Small intestine (tissue), 7 donors: Measurements from ENCODE around the gene RIOK2. TPM values are rescaled to one million over a fixed set of nuclear protein-coding genes. Genes with fewer than 3 reads are reported as not detected.
"Not testable (repeated sequence)": the region's sequence is repeated elsewhere in the genome, so short reads cannot be mapped to it uniquely, and the experiment has no call there.

Experiments
- DNase-seq, 2 donors: peaks; one replicate each; pipeline versions ENCODE4 v3.0.0 to v3.0.0-alpha.2; 2013
- FAIRE-seq: peaks from 2 replicates; lab custom pipeline; 2012; peaks lifted over from hg19 to GRCh38; lab: Jason Lieb, UNC
- H3K27ac ChIP-seq, 3 donors: one replicate each; pipeline ENCODE4 v1.5.1; 2013; ENCODE audit warnings: low read length in 2 of 3, mild to moderate bottlenecking in 2 of 3, control low read depth in 1 of 3, inconsistent platforms in 1 of 3, low read depth in 1 of 3, moderate library complexity in 1 of 3
- H3K27me3 ChIP-seq, 3 donors: one replicate each; pipeline ENCODE4 v1.6.1; 2013; ENCODE audit warnings: low read length in 3 of 3, inconsistent platforms in 1 of 3; ENCODE audit not compliant: control insufficient read depth in 3 of 3, insufficient read depth in 3 of 3
- H3K36me3 ChIP-seq, 3 donors: one replicate each; pipeline ENCODE4 v1.6.1; 2013; ENCODE audit warnings: low read length in 3 of 3, inconsistent platforms in 1 of 3, low read depth in 1 of 3, mild to moderate bottlenecking in 1 of 3, moderate library complexity in 1 of 3; ENCODE audit not compliant: control insufficient read depth in 3 of 3, insufficient read depth in 2 of 3
- H3K4me1 ChIP-seq, 3 donors: one replicate each; pipeline ENCODE4 v1.6.1; 2013; ENCODE audit warnings: low read length in 2 of 3, inconsistent platforms in 1 of 3, low read depth in 1 of 3, mild to moderate bottlenecking in 1 of 3, moderate library complexity in 1 of 3; ENCODE audit not compliant: control insufficient read depth in 3 of 3, insufficient read depth in 2 of 3
- H3K4me3 ChIP-seq, 3 donors: one replicate each; pipeline ENCODE4 v1.5.1; 2013; ENCODE audit warnings: low read length in 3 of 3, control low read depth in 1 of 3, inconsistent platforms in 1 of 3, low read depth in 1 of 3, mild to moderate bottlenecking in 1 of 3, moderate library complexity in 1 of 3
- H3K9me3 ChIP-seq, 2 donors: one replicate each; pipeline ENCODE4 v1.6.1; 2013; ENCODE audit warnings: low read depth in 1 of 2, low read length in 1 of 2; ENCODE audit not compliant: control insufficient read depth in 2 of 2, insufficient read depth in 1 of 2
- WGBS, 3 donors: extraction: QIAGEN DNeasy Blood & Tissue Kit; methylation state at CpG; one replicate each; pipeline ENCODE4 v1.1.7; 2013; 5-methylcytosine and 5-hydroxymethylcytosine counted together
- polyA plus RNA-seq, 4 donors: library from polyadenylated mRNA; stranded (reverse) in 3 of 4; unstranded in 1 of 4; fragments of 200-250 nt in 3 of 4; fragments of 120-200 nt in 1 of 4; gene quantifications; one replicate each; pipeline versions ENCODE4 v1.2.1 to v1.2.3, GENCODE V29; 2013
- donor health status: healthy with polysubstance abuse.
- donor health status: control.
- donor health status: control.
- donor health status: Bipolar disorder and iron deficiency.
- donor health status: healthy.

RIOK2 gene
- polyA plus RNA-seq, 4 donors: 6.9 to 33.6 (median 13.4) TPM

- peaks cover 0 to 10% (median 0%) of the 10 kb centered on the region in 3 donors for H3K36me3 ChIP-seq
- peak overlapping the region; percentile 74 to 95 (median 95) for H3K27ac ChIP-seq
- H3K9me3 ChIP-seq: no peaks in the 10 kb centered on the region
- DNase-seq (peak in 1 of 2 donors; percentile 44), FAIRE-seq (no peak)
- WGBS, 3 donors: 0 to 1% (median 1%) methylated on average over 12 of the region's 12 CpGs
- peaks cover 0 to 11% (median 6%) of the 10 kb centered on the region in 3 donors for H3K4me1 ChIP-seq
- H3K27me3 ChIP-seq: no peaks in the 10 kb centered on the region
- H3K4me3 ChIP-seq: peak overlapping the region; percentile 69 to 90 (median 87)
Observed at GRCh38 chr5:97182571-97183099, 412 bp downstream of the RIOK2 start.

- peak in 1 of 2 donors; percentile 21 for DNase-seq
- H3K27me3 ChIP-seq: no peaks in the 10 kb centered on the region
- H3K27ac ChIP-seq: no peak overlapping the region
- FAIRE-seq: no peak
- peaks cover 0 to 12% (median 0%) of the 10 kb centered on the region in 3 donors for H3K36me3 ChIP-seq
- H3K4me1 ChIP-seq: peaks cover 0 to 11% (median 6%) of the 10 kb centered on the region in 3 donors
- peak overlapping the region; percentile 69 to 90 (median 87) for H3K4me3 ChIP-seq
- 35 to 68% (median 45%) methylated on average over 4 of the region's 4 CpGs for WGBS, 3 donors
- no peaks in the 10 kb centered on the region for H3K9me3 ChIP-seq
Observed at GRCh38 chr5:97181856-97182545, 1.0 kb downstream of the RIOK2 start.

DNA sequence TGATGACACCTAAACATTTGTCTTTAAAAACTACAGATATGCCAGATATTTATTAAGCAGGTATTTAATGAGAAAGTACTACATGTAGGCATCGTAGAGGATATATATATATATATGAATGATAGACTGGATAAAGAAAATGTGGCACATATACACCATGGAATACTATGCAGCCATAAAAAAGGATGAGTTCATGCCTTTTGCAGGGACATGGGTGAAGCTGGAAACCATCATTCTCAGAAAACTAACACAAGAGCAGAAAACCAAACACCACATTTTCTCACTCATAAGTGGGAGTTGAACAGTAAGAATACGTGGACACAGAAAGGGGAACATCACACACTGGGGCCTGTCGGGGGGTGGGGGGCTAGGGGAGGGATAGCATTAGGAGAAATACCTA, 3.6 kb downstream of the RIOK2 start:
- not testable (repeated sequence) for FAIRE-seq, H3K4me1 ChIP-seq
- WGBS, 3 donors: 74 to 97% (median 76%) methylated on average over 3 of the region's 3 CpGs

DNA sequence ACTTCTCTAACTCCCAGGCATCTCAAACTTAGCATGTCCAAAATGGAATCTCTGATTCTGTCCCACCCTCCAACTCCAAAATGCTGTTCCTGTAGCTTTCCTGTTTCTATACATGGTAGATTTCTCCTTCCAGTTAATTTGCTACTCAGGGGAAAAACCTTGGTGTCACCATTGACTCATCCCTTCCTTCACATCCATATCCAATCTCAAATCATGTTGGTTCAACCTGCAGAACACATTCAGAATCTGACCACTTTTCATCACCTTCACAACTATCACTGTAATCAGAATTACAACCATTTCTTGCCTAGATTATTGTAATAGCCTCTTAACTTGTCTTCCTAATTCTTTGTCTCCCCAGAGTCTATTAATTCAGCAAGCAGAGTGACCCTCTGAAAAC, 10.8 kb downstream of the RIOK2 start:
- FAIRE-seq: no peak
- Histone ChIP-seq H3K27ac (no peak overlapping the region), H3K4me3 (no peak overlapping the region), H3K4me1 (peaks cover 0 to 2% (median 0%) of the 10 kb centered on the region in 3 donors), H3K36me3 (peaks cover 9 to 18% (median 16%) of the 10 kb centered on the region in 3 donors), H3K27me3 (no peaks in the 10 kb centered on the region), H3K9me3 (no peaks in the 10 kb centered on the region)
- no peak for DNase-seq

More for the DNA sequence above, 3.6 kb downstream of the RIOK2 start:
- not testable (repeated sequence) for H3K27me3 ChIP-seq, H3K27ac ChIP-seq, H3K9me3 ChIP-seq, DNase-seq, H3K4me3 ChIP-seq
- H3K36me3 ChIP-seq: peaks cover 6 to 13% (median 8%) of the 10 kb centered on the region in 3 donors

DNA sequence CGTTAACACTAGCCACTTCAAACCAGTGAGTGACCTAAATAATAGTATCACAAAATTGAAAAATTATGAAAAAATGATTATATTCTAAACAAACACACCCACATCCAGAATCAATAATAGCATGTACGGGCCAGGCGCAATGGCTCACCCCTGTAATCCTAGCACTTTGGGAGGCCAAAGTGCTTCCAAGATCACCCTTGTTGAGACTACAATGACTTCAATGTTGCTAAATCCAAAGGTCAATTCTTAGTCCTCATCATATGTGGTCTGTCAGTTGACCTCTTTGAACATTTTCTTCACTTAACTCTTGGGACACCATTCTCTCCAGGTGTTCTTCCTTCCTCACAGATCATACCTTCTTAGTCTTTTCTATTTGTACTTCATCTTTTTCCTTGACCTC, 11.3 kb downstream of the RIOK2 start:
- Histone ChIP-seq H3K27ac (no peak overlapping the region), H3K4me3 (no peak overlapping the region), H3K9me3 (no peaks in the 10 kb centered on the region), H3K4me1 (peaks cover 0 to 2% (median 0%) of the 10 kb centered on the region in 3 donors), H3K36me3 (peaks cover 9 to 23% (median 16%) of the 10 kb centered on the region in 3 donors), H3K27me3 (no peaks in the 10 kb centered on the region)
- 52 to 72% (median 71%) methylated on average over 3 of the region's 3 CpGs for WGBS, 3 donors
- FAIRE-seq (no peak), DNase-seq (peak in 1 of 2 donors; percentile 57)

- no peaks in the 10 kb centered on the region for H3K9me3 ChIP-seq
- DNase-seq: no peak
- H3K27ac ChIP-seq: no peak overlapping the region
- H3K27me3 ChIP-seq: no peaks in the 10 kb centered on the region
- 53 to 73% (median 72%) methylated on average over 6 of the region's 6 CpGs for WGBS, 3 donors
- peaks cover 0 to 12% (median 5%) of the 10 kb centered on the region in 3 donors for H3K4me1 ChIP-seq
- no peak for FAIRE-seq
- H3K36me3 ChIP-seq: peaks cover 6 to 18% (median 14%) of the 10 kb centered on the region in 3 donors
- H3K4me3 ChIP-seq: no peak overlapping the region
Observed at GRCh38 chr5:97167435-97167834, 15.6 kb downstream of the RIOK2 start.

DNA sequence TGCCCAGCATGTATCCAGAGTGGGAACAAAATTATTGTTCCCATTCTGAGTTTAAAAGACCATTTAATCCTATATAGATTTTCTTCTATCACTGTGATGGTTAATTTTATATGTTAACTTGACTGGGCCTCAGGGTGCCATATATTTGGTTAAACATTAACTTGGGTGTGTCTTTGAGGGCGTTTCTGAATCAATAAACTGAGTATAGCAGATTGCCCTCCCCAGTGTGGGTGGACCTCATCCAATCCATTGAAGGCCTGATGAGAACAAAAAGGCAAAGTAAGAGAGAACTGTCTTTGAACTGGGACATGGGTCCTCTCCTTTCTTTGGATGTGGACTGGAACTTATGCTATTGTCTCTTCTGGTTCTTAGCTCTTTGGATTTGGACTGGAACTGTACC, 17.3 kb downstream of the RIOK2 start:
- peaks cover 3 to 12% (median 12%) of the 10 kb centered on the region in 3 donors for H3K36me3 ChIP-seq
- DNase-seq (peak; percentile 87 to 90), FAIRE-seq (peak; percentile 30)
- peaks cover 0 to 12% (median 3%) of the 10 kb centered on the region in 3 donors for H3K4me1 ChIP-seq
- no peaks in the 10 kb centered on the region for H3K27me3 ChIP-seq
- H3K27ac ChIP-seq: peak overlapping the region in 2 of 3 donors; percentile 67 to 68
- H3K4me3 ChIP-seq: no peak overlapping the region
- 7 to 37% (median 10%) methylated on average over 1 of the region's 1 CpG for WGBS, 3 donors
- no peaks in the 10 kb centered on the region for H3K9me3 ChIP-seq

- no peak overlapping the region for H3K4me3 ChIP-seq
- no peaks in the 10 kb centered on the region for H3K27me3 ChIP-seq
- H3K9me3 ChIP-seq: no peaks in the 10 kb centered on the region
- H3K27ac ChIP-seq: no peak overlapping the region
- FAIRE-seq (no peak), DNase-seq (peak in 1 of 2 donors; percentile 44)
- H3K36me3 ChIP-seq: peaks cover 5 to 13% (median 13%) of the 10 kb centered on the region in 3 donors
- peaks cover 0 to 12% (median 3%) of the 10 kb centered on the region in 3 donors for H3K4me1 ChIP-seq
Observed at GRCh38 chr5:97164846-97165245, 18.2 kb downstream of the RIOK2 start.
